Nephron progenitor cell (in vitro differentiated cells): ENCODE data around the gene GPS1.

ENCODE experiments used
- DNase-seq: peaks from one replicate; pipeline ENCODE4 v3.0.0; 2021
- H3K27ac Mint-ChIP-seq: 2 replicates; pipeline ENCODE4 v1.8.0; 2021; ENCODE audit warnings: mild to moderate bottlenecking, moderate library complexity, mixed read lengths
- H3K27me3 Mint-ChIP-seq: 2 replicates; pipeline ENCODE4 v1.8.0; 2021; ENCODE audit warnings: mild to moderate bottlenecking, low read depth, mixed read lengths; ENCODE audit not compliant: poor library complexity
- H3K36me3 Mint-ChIP-seq: 2 replicates; pipeline ENCODE4 v1.8.0; 2021; ENCODE audit warnings: low read depth, mixed read lengths
- H3K4me1 Mint-ChIP-seq: 2 replicates; pipeline ENCODE4 v1.8.0; 2021; ENCODE audit warnings: mixed read lengths
- H3K4me3 Mint-ChIP-seq: 2 replicates; pipeline ENCODE4 v1.8.0; 2021; ENCODE audit warnings: mild to moderate bottlenecking, moderate library complexity, mixed read lengths
- H3K9me3 Mint-ChIP-seq: 2 replicates; pipeline ENCODE4 v1.8.0; 2021; ENCODE audit warnings: mild to moderate bottlenecking, moderate library complexity, mixed read lengths
- CTCF ChIP-seq: fragments of 200-600 bp; sonication (generic); IDR thresholded peaks from 2 replicates; pipeline ENCODE4 v1.5.0; 2021; ENCODE audit warnings: antibody characterized with exemption

Gene GPS1

GRCh38 chr17:82022981-82023446 lies 28.7 kb upstream of the GPS1 start, which contains the start of gene LRRC45:
Gene LRRC45, plus strand, starts transcription at chr17:82023305. Its CDS starts 339 bp downstream, at chr17:82023644.
- no peak for TF ChIP-seq CTCF
- peak within 1 kb of the TSS; percentile 82 for H3K4me3 Mint-ChIP-seq
- peaks cover 31% of the 10 kb centered on the region for H3K4me1 Mint-ChIP-seq
- no peaks in the 10 kb centered on the region for H3K36me3 Mint-ChIP-seq
- H3K9me3 Mint-ChIP-seq = no peaks in the 10 kb centered on the region
- H3K27me3 Mint-ChIP-seq = no peaks in the 10 kb centered on the region
- no peak within 1 kb of the TSS for H3K27ac Mint-ChIP-seq
- DNase-seq = peak; percentile 100

- H3K27me3 Mint-ChIP-seq = peaks cover 3% of the 10 kb centered on the region
- peak overlapping the region; percentile 80 for H3K4me3 Mint-ChIP-seq
- peaks cover 26% of the 10 kb centered on the region for H3K4me1 Mint-ChIP-seq
- no peaks in the 10 kb centered on the region for H3K36me3 Mint-ChIP-seq
- DNase-seq = peak; percentile 47
- no peak for TF ChIP-seq CTCF
- H3K9me3 Mint-ChIP-seq = no peaks in the 10 kb centered on the region
- H3K27ac Mint-ChIP-seq = no peak overlapping the region
Measured at GRCh38 chr17:82023447-82024241, 28.1 kb upstream of the GPS1 start.

GRCh38 chr17:82024859-82025258 lies 26.8 kb upstream of the GPS1 start:
- Mint-ChIP-seq H3K27ac (no peak overlapping the region), H3K36me3 (no peaks in the 10 kb centered on the region), H3K4me1 (peaks cover 26% of the 10 kb centered on the region), H3K4me3 (no peak overlapping the region), H3K9me3 (no peaks in the 10 kb centered on the region), H3K27me3 (peaks cover 3% of the 10 kb centered on the region)
- no peak for DNase-seq
- TF ChIP-seq CTCF = no peak

- no peaks in the 10 kb centered on the region for H3K9me3 Mint-ChIP-seq
- no peak overlapping the region for H3K27ac Mint-ChIP-seq
- H3K36me3 Mint-ChIP-seq = no peaks in the 10 kb centered on the region
- peaks cover 3% of the 10 kb centered on the region for H3K27me3 Mint-ChIP-seq
- TF ChIP-seq CTCF = no peak
- DNase-seq = no peak
- H3K4me3 Mint-ChIP-seq = peak overlapping the region; percentile 52
- H3K4me1 Mint-ChIP-seq = peaks cover 24% of the 10 kb centered on the region
Measured at GRCh38 chr17:82025401-82026107, 26.1 kb upstream of the GPS1 start.

GRCh38 chr17:82028246-82028645 lies 23.5 kb upstream of the GPS1 start:
- no peak for DNase-seq
- Mint-ChIP-seq H3K4me3 (no peak overlapping the region), H3K4me1 (peaks cover 19% of the 10 kb centered on the region), H3K27me3 (peaks cover 9% of the 10 kb centered on the region), H3K27ac (no peak overlapping the region), H3K36me3 (no peaks in the 10 kb centered on the region), H3K9me3 (no peaks in the 10 kb centered on the region)
- no peak for TF ChIP-seq CTCF
